HG02678 (cell line): Measurements from ENCODE around the gene PCDHGA9.
"Not testable (repeated sequence)": the region's sequence is repeated elsewhere in the genome, so short reads cannot be mapped to it uniquely, and the experiment has no call there.

Experiments used
- ATAC-seq: cut with Tn5 transposase; IDR thresholded peaks from one replicate; pipeline ENCODE4 v1.9.1; 2021; ENCODE audit warnings: mild to moderate bottlenecking, moderate library complexity; ENCODE audit not compliant: unreplicated experiment

Gene PCDHGA9

GRCh38 chr5:141402553-141403243 lies at the start of gene PCDHGA9:
Gene PCDHGA9 (plus strand): TSS chr5:141402778. CDS start chr5:141402953, 175 bp downstream.
- no peak for ATAC-seq

DNA sequence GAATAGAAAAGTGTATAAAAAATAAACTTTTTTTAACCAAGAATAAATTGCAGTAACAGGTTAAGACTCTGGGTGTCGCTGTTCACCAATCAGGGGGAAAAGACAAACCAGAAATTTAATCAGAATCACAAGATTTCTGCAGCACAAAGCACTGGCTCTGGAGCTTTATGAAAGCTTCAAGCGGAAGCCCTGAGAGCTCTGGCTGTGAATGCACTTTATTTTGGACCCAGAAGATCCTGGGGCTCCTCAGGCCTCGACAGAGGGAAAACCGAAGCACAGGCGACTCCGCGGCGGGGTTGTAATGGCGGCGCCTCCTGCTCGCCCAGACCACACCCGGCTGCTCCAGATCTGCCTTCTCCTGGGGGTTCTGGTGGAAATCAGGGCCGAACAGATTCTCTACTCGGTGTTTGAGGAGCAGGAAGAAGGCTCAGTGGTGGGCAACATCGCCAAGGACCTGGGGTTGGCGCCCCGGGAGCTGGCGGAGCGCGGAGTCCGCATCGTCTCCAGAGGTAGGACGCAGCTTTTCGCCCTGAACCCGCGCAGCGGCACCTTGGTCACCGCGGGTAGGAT lies 47.6 kb upstream of the PCDHGA9 start, which contains the start of gene PCDHGA4:
Gene PCDHGA4 (plus strand): TSS at position 122 of the 570 bp plus-strand sequence. CDS start 87 bp downstream, at position 209.
- ATAC-seq = no peak

DNA sequence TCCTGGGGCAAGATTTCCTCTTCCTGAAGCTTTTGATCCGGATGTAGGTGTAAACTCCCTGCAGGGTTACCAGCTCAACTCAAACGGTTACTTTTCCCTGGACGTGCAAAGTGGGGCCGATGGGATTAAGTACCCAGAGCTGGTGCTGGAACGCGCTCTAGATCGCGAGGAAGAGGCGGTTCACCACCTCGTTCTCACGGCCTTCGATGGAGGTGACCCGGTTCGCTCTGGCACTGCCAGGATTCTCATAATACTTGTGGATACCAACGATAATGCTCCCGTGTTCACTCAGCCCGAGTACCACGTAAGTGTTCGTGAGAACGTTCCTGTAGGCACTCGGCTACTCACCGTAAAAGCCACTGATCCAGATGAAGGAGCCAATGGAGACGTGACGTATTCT lies 46.9 kb upstream of the PCDHGA9 start:
- no peak for ATAC-seq

DNA sequence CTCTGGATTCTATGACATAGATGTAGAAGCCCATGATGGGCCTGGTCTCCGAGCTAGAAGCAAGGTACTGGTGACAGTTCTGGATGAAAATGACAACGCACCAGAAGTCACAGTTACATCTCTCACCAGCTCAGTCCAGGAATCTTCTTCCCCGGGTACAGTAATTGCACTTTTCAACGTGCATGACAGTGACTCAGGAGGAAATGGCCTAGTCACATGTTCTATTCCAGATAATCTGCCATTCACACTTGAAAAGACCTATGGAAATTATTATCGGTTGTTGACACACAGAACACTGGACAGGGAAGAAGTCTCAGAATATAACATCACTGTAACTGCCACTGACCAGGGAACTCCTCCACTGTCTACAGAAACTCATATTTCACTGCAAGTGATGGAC lies 46.4 kb upstream of the PCDHGA9 start:
- no peak for ATAC-seq

DNA sequence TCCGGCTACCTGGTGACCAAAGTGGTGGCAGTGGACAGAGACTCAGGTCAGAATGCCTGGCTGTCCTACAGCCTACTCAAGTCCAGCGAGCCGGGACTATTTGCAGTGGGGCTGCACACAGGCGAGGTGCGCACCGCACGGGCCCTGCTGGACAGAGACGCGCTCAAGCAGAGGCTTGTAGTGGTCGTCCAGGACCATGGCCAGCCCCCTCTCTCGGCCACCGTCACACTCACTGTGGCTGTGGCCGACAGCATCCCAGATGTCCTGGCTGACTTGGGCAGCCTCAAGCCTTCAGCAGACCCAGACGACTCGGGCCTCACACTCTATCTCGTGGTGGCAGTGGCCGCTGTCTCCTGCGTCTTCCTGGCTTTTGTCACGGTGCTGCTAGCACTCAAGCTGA lies 45.6 kb upstream of the PCDHGA9 start:
- ATAC-seq = no peak

- peak; percentile 73 for ATAC-seq
These were observed 42.7 kb upstream of the PCDHGA9 start, which contains the start of gene PCDHGB2 for GRCh38 chr5:141359790-141360426. Gene PCDHGB2 (plus strand): TSS chr5:141359994. CDS start chr5:141360136, 142 bp downstream.

- no peak for ATAC-seq
These were observed 41.9 kb upstream of the PCDHGA9 start for GRCh38 chr5:141360685-141361084.

GRCh38 chr5:141362719-141363118 lies 39.9 kb upstream of the PCDHGA9 start:
- ATAC-seq = no peak

- no peak for ATAC-seq
These were observed 38.5 kb upstream of the PCDHGA9 start, which contains the start of gene PCDHGA5 for GRCh38 chr5:141363952-141364660. Gene PCDHGA5 (plus strand): TSS chr5:141364162. CDS start chr5:141364331, 169 bp downstream.

GRCh38 chr5:141366016-141366896 lies 36.3 kb upstream of the PCDHGA9 start:
- ATAC-seq = no peak

GRCh38 chr5:141369994-141370848 lies 32.4 kb upstream of the PCDHGA9 start, which contains the start of gene PCDHGB3:
Gene PCDHGB3 (plus strand): TSS chr5:141370242. CDS start chr5:141370395, 153 bp downstream.
- ATAC-seq = peak; percentile 90

DNA sequence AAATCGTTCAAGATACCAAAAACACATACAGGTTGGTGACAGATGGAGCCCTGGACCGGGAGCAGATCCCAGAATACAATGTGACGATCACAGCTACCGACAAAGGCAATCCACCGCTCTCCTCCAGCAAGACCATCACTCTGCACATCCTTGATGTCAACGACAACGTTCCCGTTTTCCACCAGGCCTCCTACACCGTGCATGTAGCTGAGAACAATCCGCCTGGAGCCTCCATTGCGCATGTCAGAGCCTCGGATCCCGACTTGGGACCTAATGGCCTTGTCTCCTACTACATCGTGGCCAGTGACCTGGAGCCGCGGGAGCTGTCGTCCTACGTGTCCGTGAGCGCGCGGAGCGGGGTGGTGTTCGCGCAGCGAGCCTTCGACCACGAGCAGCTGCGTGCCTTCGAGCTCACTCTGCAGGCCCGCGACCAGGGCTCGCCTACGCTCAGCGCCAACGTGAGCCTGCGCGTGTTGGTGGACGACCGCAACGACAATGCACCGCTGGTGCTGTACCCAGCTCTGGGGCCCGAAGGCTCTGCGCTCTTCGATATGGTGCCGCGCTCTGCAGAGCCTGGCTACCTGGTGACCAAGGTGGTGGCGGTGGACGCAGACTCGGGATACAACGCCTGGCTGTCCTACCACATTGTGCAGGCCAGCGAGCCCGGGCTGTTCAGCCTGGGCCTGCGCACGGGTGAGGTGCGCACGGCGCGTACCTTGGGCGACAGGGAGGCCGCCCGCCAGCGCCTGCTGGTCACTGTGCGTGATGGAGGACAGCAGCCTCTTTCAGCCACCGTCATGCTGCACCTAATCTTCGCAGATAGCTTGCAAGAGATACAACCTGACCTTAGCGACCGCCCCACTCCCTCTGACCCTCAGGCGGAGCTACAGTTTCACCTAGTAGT lies 30.8 kb upstream of the PCDHGA9 start:
- no peak for ATAC-seq

DNA sequence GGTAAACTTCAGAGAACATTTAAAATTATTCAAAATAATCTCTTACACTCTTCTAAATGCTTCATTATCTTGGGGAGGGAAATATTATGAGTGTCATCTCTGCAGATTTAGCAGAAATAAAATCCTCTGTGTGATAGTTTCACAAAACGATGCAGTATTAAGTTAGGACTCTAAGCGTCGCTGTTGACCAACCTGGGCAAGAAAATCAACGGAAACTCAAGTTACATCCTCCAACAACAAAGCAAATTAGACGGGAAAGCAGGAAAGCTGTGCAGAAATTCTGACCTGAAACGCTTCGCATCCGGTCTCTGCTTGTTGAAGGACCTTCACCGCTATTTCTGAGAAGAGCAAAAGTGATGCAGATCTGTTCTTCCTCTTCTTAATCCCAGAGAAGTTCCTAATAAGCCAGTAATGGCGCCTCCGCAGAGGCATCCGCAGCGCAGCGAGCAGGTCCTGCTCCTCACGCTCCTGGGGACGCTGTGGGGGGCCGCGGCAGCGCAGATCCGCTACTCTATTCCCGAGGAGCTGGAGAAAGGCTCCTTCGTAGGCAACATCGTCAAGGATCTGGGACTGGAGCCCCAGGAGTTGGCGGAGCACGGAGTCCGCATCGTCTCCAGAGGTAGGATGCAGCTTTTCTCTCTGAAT lies 28.8 kb upstream of the PCDHGA9 start, which contains the start of gene PCDHGA6:
Gene PCDHGA6 (plus strand): TSS at position 219 of the 645 bp plus-strand sequence. CDS start 193 bp downstream, at position 412.
- no peak for ATAC-seq

DNA sequence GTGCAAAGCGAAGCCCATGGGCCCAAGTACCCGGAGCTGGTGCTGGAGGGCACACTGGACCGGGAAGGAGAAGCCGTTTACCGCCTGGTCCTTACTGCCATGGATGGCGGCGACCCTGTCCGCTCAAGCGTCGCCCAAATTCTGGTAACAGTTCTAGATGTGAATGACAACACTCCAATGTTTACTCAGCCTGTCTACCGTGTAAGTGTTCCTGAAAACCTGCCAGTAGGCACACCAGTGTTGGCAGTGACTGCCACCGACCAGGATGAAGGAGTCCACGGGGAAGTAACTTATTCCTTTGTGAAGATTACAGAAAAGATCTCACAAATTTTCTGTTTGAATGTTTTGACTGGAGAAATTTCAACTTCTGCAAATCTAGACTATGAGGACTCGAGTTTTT lies 28.0 kb upstream of the PCDHGA9 start:
- no peak for ATAC-seq

GRCh38 chr5:141375444-141376155 lies 27.0 kb upstream of the PCDHGA9 start:
- not testable (repeated sequence) for ATAC-seq

- ATAC-seq = no peak
These were observed 19.9 kb upstream of the PCDHGA9 start, which contains the start of gene PCDHGA7 for GRCh38 chr5:141382469-141383294. Gene PCDHGA7 (plus strand): TSS chr5:141382742. CDS start chr5:141382900, 158 bp downstream.
